Transverse colon (tissue), 4 donors: ENCODE data around the gene TRIM67. TPM values are rescaled to one million over a fixed set of nuclear protein-coding genes. Genes with fewer than 3 reads are reported as not detected.

Experiments
- DNase-seq: peaks from one replicate; pipeline ENCODE4 v3.0.0-alpha.2; 2019
- H3K27ac ChIP-seq, 4 donors: fragments of 200-600 bp; sonication (generic); 2 replicates each; pipeline ENCODE4 v1.5.1; 2016 to 2018; ENCODE audit warnings: inconsistent platforms in 4 of 4
- H3K27me3 ChIP-seq: fragments of 200-600 bp; sonication (generic); 2 replicates; pipeline ENCODE4 v1.5.1; 2017; ENCODE audit warnings: inconsistent platforms
- H3K36me3 ChIP-seq, 4 donors: fragments of 200-600 bp; sonication (generic); 2 replicates each; pipeline ENCODE4 v1.5.1; 2017 to 2019; ENCODE audit warnings: inconsistent platforms in 4 of 4
- H3K4me1 ChIP-seq, 4 donors: fragments of 200-600 bp; sonication (generic); 2 replicates each; pipeline ENCODE4 v1.5.1; 2017 to 2020; ENCODE audit warnings: inconsistent platforms in 4 of 4
- H3K4me3 ChIP-seq, 4 donors: fragments of 200-600 bp; sonication (generic); 1 replicate in 1 of 4; 2 replicates in 3 of 4; pipeline versions ENCODE4 v1.5.1 to v1.6.1; 2017 to 2019; ENCODE audit warnings: inconsistent platforms in 4 of 4
- H3K9me3 ChIP-seq, 2 donors: fragments of 200-600 bp; sonication (generic); 2 replicates each; pipeline ENCODE4 v1.5.1; 2017 to 2019; ENCODE audit warnings: inconsistent platforms in 2 of 2
- CTCF ChIP-seq, 5 experiments: fragments of 200-600 bp in 3 of 5; fragments of 450-650 bp in 2 of 5; sonication (generic) in 3 of 5; IDR thresholded peaks; 1 replicate in 2 of 5; 2 replicates in 3 of 5; pipeline ENCODE4 v1.5.1; 2016 to 2017; ENCODE audit warnings: antibody characterized with exemption in 5 of 5, inconsistent platforms in 3 of 5, mild to moderate bottlenecking in 2 of 5, moderate library complexity in 1 of 5
- EP300 ChIP-seq: sonication (generic); formaldehyde crosslinking; IDR thresholded peaks from one replicate; pipeline ENCODE4 v1.6.1; 2017; ENCODE audit warnings: antibody characterized with exemption, low read depth
- POLR2A ChIP-seq: fragments of 450-650 bp; IDR thresholded peaks from one replicate; pipeline ENCODE4 v1.6.1; 2016; ENCODE audit warnings: antibody characterized with exemption, mild to moderate bottlenecking, moderate library complexity
- POLR2AphosphoS5 ChIP-seq, 3 donors: sonication (generic); formaldehyde crosslinking; IDR thresholded peaks; one replicate each; pipeline ENCODE4 v1.6.1; 2016; ENCODE audit warnings: antibody characterized with exemption in 3 of 3
- WGBS, 2 donors: methylation state at CpG; one replicate each; pipeline ENCODE4 v1.1.5; 2018; ENCODE audit warnings: low coverage in 1 of 2; 5-methylcytosine and 5-hydroxymethylcytosine counted together
- in situ Hi-C, 4 donors: fragments of 200-750 bp; cut with MboI; loops; one replicate each; pipeline versions ENCODE4 v1.15.0 to v1.15.1; 2017; ENCODE audit warnings: low sequenced_read_pairs in 3 of 4, low pct_ligation_motif_present in 1 of 4, low pct_unique_long_range_greater_than_20kb in 1 of 4
- intact Hi-C: fragments of 100-400 bp; cut with DNase I; formaldehyde crosslinking; loops from one replicate; pipeline ENCODE4 v1.15.1; 2023; ENCODE audit warnings: low total_unique reads
- total RNA-seq, 4 donors: library from RNA; depleted of rRNA; stranded (reverse); fragments of >200 nt; gene quantifications; one replicate each; pipeline ENCODE4 v1.1.0, GENCODE V29; 2016

The TRIM67 gene
- total RNA-seq, 4 donors from 2014 or later: under 0.01 to 0.16 TPM; not detected in 2

GRCh38 chr1:231213831-231214573 lies 52.1 kb downstream of the TRIM67 start:
- H3K27me3 ChIP-seq: no peaks in the 10 kb centered on the region
- no peak overlapping the region for H3K27ac ChIP-seq
- H3K9me3 ChIP-seq: no peaks in the 10 kb centered on the region
- no peak for DNase-seq
- no peaks in the 10 kb centered on the region for H3K36me3 ChIP-seq
- in situ Hi-C loops: loop anchor here (10.0 to 25.0 kb wide), 3 partner anchors 289 to 427 kb away; no protein-coding TSS in a partner anchor
- peaks cover 0 to 12% (median 6%) of the 10 kb centered on the region in 4 donors for H3K4me1 ChIP-seq
- no peak overlapping the region for H3K4me3 ChIP-seq
- 94 to 100% methylated on average over 2 to 22 of the region's 22 CpGs for WGBS, 2 donors
- intact Hi-C loops: no loop called here
- TF ChIP-seq EP300 (no peak), POLR2A (no peak), POLR2AphosphoS5 (IDR thresholded peaks at IDR 0.05) (no peak), CTCF (IDR thresholded peaks at IDR 0.05) (no peak)

DNA sequence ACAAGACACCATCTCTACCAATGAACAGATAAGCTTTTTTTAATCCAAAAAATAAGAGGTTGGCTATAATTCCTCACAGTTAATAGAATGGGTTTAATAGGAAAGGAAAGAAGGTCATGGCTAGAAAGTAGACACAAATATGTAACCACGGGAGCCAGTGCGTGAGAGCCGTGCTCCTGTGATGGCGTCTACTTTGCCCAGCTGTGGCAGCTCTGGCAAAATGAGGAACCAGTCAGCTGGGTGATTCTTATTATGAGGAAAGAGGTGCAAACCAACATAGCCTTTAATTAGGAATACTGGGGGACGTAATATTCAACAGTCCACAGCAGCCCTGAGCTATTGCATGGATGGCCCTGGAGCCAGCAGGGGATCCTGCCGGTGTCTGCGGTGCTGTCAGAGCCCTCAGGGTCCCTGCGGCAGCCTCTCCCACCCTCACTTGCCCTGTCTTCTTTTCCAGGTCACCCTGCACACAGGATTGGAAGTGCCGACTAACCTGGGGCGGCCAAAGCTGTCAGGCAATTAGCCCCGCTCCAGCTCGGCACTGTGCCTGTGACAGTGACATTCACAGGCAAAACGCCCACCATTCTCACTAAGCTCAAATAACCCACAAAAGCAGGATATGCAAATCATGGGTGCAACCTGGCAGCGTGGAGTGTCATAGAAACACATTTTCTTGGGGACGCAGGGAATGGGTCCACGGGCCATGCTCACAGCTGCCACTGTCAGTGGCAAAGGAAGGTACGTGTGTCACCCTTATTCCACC lies 53.2 kb downstream of the TRIM67 start:
- no peak overlapping the region for H3K27ac ChIP-seq
- TF ChIP-seq POLR2AphosphoS5 (IDR thresholded peaks at IDR 0.05) (no peak), POLR2A (no peak), CTCF (IDR thresholded peaks at IDR 0.05) (no peak), EP300 (no peak)
- no peaks in the 10 kb centered on the region for H3K36me3 ChIP-seq
- intact Hi-C loops (no loop called here), in situ Hi-C loops (loop anchor here (10.0 to 25.0 kb wide), 3 partner anchors 290 to 428 kb away; no protein-coding TSS in a partner anchor)
- no peak for DNase-seq
- no peak overlapping the region for H3K4me3 ChIP-seq
- 74% methylated on average over 17 of the region's 17 CpGs; no CpG with 5 or more reads in 1 of the 2 donors for WGBS, 2 donors
- no peaks in the 10 kb centered on the region for H3K9me3 ChIP-seq
- no peaks in the 10 kb centered on the region for H3K27me3 ChIP-seq
- peaks cover 0 to 12% (median 6%) of the 10 kb centered on the region in 4 donors for H3K4me1 ChIP-seq

- no peaks in the 10 kb centered on the region for H3K27me3 ChIP-seq
- H3K4me1 ChIP-seq: peaks cover 0 to 12% (median 6%) of the 10 kb centered on the region in 4 donors
- H3K9me3 ChIP-seq: no peaks in the 10 kb centered on the region
- in situ Hi-C loops: loop anchor here (10.0 to 25.0 kb wide), 3 partner anchors 291 to 429 kb away; no protein-coding TSS in a partner anchor
- H3K4me3 ChIP-seq: no peak overlapping the region
- H3K27ac ChIP-seq: no peak overlapping the region
- intact Hi-C loops: no loop called here
- H3K36me3 ChIP-seq: no peaks in the 10 kb centered on the region
- DNase-seq: no peak
- 50 to 73% methylated on average over 2 to 10 of the region's 10 CpGs for WGBS, 2 donors
- TF ChIP-seq POLR2A: no peak
- no peak for TF ChIP-seq CTCF (IDR thresholded peaks at IDR 0.05)
- TF ChIP-seq EP300: no peak
These were observed 54.0 kb downstream of the TRIM67 start for GRCh38 chr1:231215681-231216385.

- WGBS, 2 donors: 16% methylated on average over 4 of the region's 4 CpGs; no CpG with 5 or more reads in 1 of the 2 donors
- no peaks in the 10 kb centered on the region for H3K27me3 ChIP-seq
- intact Hi-C loops: no loop called here
- H3K4me3 ChIP-seq: no peak overlapping the region
- no peak overlapping the region for H3K27ac ChIP-seq
- no peaks in the 10 kb centered on the region for H3K9me3 ChIP-seq
- in situ Hi-C loops: loop anchor here (10.0 to 25.0 kb wide), 3 partner anchors 292 to 429 kb away; no protein-coding TSS in a partner anchor
- peak; percentile 62 for DNase-seq
- H3K4me1 ChIP-seq: peaks cover 0 to 12% (median 6%) of the 10 kb centered on the region in 4 donors
- no peaks in the 10 kb centered on the region for H3K36me3 ChIP-seq
- TF ChIP-seq CTCF (IDR thresholded peaks at IDR 0.05) (no peak), EP300 (no peak), POLR2AphosphoS5 (IDR thresholded peaks at IDR 0.05) (no peak), POLR2A (no peak)
These were observed 54.6 kb downstream of the TRIM67 start for GRCh38 chr1:231216498-231216897.
